ENCODE results near the gene LDLRAD4.

Gene LDLRAD4

DNA sequence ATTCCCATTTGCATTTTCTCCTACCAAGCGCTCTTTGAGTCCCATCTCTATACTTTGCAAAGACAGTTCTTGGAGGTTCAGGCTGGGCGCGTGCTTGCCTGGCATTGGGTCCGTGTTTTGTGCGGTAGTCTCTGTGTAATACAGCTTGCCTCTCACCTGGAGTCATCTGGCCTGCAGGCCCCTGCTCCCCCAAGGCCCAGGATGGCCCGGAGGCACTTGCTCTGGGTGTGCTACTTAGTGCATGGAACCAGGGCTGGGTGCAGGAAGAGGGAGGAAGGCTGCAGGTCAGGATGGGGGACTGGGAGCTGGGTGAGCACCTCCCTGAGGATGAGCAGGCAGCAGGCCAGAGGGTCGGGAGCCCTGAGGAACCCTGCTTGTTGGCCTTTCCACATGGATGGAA is 220.9 kb downstream of the LDLRAD4 start:
- no peak for DNase-seq

DNA sequence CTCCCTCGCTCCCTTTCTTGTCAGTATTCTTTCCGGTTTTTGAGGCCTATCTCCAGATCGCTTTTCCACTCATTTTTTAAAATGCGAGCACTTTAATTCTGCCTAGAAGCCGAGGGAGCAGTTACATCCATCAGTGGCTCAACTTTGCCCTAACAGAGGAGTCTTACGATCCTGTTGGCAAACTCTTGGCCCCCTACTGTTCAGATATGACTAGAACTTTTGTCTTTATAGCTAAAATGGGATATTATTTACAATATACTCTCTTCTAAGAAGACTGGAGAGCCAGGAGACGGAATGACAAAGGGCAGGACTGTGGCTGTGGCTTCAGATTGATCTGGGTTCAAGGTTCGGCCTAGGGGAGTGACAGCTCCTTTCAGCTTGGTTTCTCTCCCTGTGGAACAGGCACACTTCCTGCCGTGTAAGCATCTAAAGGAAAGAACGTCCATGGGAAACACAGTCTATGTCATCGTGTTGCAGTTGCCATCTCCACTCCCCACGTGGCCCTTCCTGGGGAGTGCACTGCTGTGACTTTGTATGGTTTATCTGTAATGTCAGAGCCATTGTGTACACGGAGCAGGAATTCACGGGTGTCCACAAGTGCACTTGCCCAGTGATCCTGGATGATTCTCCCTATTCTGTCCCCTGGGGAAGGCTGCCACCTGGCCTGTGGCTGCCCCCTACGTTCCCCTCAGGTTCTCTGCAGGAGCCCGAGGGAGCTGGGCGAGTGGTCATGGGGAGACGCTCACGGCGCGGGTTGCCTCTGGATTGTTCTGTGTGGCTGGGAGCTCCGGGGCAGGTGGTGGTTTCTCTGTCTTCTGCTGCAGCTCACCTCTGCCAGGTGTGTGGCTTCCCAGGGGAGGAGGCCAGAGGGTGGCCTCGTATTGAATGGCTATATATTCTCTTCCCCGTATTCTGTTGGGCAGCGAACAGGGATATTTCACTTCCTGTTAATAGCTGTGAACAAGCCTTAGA is 222.0 kb downstream of the LDLRAD4 start:
- no peak for DNase-seq

DNA sequence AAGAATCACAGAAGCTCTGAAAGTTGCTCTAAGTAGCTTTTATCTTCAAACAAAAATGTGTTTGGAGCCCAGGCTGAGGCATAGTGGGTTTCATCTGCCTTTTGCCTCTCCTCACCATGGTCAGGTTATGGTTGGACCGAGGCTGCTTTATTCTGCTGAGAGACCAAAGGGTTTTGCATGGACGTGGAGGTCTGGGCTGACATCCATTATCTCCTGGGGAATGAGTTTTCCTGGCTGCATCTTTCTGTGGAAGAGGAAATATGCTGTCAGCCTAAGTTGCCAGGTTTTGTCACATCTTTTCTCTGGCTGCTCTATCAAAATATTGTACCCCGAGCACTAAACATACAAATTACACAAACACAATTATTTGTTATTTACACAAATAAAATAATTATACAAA is 223.2 kb downstream of the LDLRAD4 start:
- DNase-seq, result no peak

DNA sequence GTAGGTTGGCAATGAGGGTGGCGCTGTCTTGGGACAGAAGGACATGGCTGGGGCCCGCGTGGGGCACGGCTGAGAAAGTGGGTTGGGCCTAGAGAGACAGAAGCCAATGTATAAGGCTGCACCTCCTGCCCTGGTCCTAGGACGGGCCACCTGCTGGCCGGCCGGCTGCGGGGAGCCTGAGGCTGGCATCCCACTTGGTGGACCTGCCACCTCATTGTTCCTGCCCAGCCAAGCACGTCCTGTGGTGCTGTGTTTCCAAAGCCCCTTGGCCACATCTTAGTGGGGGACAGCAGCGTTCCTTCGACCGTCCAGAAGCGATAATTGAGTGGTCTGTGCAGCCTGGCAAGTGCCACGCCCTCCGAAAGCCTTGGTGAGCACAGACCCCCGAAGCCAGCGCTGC is 223.9 kb downstream of the LDLRAD4 start:
- DNase-seq, result no peak

DNA sequence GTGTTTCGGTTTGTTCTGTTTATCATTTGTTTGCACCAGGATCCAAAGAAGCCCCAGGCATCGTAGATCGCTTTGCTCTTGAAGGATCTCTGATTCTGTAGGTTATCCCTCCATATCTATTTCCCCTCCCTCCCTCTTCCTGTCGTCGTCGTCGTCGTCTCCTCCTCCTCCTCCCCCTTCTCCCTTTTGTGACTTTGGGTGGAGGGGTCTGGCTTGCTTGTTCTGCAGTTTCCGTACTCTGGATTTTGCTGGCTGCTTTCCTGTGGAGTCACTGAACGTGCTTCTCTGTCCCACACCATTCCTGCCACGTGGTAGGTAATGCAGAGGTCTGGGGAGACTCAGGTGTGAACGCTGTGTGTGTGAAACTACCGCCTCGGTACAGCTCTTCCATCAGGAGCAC is 225.0 kb downstream of the LDLRAD4 start:
- no peak for DNase-seq

DNA sequence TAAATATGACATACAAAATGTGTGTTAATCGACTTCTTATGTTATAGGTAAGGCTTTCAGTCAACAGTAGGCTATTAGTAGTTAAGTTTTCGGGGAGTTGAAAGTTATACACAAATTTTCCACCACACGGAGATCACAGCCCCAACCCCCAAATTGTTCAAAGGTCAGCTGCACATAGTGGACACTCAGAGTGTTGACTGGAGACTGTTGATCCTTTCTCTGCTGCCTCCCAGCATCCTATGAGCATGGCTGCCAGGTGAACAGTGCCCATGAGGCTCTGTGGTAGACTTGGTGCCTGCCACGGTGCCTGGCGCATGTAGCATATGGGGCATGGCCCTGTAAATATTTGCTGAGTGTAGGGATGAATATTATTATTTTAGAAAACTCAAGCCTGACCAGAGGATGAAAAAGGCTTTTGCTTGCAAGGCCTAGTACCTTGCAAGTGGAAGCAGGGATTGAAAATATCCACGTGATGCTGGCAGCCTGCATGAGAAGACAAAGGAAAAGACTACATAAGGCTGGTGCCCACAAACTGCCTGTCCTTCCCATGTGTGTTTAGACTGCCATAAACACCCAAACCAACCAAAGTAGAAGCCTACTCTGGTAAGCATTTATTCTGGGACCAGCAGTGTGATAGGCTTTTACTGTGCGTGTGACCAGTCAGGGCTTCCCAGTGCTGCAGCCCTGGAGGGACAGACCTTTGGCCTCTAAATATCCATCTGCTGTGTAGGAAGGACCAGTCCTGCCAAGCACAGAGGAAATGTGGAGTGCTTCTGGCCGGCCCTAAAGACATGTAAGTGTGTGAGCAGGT is 226.1 kb downstream of the LDLRAD4 start:
- DNase-seq, result no peak

DNA sequence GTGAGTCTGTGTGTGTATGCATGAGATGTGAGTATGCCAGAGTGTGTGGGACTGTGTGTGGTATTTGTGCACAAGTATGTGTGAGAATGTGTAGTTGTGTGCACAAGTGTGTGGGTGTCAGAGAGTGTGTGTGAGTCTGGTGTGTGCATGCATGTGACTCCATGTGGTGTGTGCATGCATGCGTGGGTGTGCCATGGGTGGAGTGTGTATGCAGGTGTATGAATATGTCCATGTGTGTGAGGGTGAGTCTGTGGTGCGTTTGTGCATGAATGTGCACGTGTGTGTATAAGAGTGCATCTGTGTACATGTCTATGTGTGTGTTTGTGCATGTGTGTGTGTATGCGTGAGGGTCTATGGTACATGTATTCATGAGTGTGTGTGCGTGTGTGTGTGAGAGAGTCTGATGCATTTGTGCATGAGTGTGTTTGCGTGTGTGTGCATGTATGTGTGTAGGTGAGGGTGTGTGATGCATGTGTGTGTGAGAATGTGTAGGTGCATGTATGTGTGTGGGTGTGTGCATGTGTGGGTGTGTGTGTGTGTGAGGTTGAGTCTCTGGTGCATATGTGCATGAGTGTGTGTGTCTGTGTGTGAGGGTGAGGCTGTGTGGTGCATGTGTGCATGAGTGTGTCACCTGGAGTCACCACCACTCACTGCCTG is 226.8 kb downstream of the LDLRAD4 start:
- no peak for DNase-seq

DNA sequence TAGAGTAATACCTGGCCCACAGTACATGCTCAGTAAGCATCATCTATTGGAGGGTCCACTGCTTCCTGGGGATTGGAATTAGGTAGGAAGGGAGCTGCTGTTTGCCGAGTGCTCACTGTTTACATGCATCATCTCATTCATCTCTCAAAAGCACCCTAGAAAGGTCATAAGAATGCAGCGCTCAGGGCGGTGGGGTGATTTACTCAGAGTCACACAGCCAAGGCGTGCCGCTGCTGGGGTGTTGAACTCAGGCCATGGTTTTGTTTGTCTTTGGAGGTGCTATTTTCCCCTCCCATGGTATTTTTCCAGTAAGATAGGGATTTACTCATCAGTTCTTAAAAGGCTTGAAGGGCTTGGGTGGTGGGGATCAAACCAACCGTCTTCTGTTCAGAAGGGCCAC is 227.5 kb downstream of the LDLRAD4 start:
- no peak for DNase-seq

DNA sequence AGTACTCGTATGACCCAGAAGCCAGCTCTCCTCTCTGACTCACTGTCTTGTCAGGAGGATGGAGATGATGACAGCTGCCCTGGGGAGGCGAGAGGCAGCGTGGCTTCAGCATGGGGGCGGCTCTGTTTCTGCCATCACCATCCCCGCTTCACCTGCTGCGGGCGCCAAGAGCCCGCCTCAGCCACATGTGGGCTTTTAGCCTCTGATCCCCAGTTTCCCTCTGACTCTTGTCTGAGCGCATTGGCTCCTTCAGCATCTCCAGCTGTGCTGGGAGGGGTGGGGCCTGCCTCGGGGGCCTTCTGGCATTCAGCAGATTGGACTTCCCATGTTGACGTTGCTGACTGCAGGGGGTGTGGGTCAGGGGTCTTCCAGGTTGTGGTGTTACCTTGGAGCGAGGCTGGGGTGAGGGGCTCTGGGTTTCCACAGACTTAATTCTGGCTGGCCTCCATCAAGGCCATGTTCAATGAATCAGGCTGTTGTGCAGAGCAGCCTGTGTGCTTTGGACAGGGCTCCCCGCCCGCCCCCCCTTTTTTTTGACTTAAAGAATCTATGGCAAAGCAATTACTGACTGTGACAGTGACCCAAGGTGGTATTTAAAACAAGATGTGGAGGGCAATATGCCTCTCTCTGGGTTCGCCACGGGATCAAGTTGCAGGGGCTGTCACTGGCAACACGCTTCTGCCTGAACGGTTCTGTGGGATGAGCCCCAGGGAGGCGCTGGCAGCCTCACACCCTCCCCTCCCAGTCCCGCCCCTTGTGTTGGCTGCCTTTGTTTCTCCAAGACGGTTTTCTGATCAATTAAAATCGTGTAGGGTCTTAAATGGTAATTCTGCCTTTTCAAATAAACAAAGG is 228.3 kb downstream of the LDLRAD4 start:
- DNase-seq, result no peak

DNA sequence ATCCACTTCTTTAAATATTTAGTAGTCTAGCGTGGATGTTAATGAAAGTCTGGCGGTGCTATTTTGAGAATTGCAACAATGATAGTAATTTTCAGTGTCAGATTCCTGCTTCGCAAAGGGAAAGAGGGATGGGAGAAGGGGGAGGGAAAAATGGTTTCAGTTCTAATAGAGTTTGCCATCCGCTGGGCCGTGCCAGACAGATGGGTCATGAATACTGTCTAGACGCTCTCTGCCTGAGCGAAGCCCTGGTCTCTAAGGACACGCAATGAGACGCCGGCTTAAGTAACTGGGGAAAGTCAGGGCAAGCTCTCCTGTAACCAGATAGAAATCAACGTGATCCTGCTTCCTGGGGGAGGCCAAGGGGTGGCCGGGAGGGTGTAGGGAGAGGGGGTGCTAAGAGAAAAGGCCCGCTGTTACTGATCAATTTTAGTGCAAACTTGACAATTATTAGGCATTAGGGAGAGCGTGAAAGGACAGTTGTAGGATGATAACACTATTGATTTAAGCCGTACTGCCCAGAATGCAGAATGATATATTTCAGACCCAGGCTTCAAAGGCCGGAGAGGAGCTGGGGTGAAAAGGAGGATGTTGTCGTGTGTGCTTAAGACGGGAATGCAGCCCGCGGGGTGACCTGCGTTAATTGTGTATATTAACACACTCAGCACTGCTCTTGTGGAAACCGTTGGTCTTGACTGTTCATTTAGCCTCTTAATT is 229.2 kb downstream of the LDLRAD4 start:
- DNase-seq, result no peak

DNA sequence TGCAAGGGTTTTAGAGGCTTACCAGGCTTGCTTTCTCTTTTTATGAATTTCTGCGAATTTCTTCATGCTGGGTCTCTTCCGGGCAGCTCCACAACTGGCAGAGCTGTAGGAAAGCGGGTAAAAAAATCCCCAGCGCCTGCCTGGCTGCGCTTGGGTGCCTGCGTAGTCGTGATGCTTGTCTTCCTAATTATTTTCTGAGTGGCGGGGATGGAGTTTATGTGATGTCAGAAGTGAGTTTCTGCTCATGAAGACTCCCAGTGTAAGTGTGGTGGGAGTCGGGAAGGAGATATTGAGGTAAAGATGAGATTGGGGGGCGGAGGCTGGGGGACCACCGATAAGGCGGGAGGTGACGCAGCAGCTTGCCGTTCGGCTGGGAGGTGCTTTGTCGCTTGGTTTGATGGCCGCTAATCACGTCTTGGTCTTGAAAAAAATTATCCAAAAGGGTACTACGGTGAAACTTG is 229.8 kb downstream of the LDLRAD4 start:
- DNase-seq, result no peak

DNA sequence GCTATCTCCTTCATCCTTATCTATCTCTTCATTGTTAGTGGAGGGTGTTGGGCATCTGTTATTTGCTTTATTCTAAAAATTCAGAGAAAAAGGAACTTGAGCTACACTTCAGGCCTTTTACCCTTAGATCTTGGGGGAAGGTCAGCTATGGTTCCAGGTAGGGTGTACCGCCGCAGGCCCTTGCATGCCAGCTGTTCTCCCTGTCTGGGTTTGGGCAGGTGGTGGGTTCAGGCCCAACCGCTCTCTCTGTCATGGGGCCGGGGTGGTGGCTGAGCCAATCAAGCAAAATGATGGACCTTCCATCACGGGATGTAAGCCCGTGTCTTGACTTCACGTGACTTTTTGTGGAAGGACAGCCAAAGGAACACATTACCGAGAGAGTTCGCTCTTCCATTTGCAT is 231.1 kb downstream of the LDLRAD4 start:
- no peak for DNase-seq

DNA sequence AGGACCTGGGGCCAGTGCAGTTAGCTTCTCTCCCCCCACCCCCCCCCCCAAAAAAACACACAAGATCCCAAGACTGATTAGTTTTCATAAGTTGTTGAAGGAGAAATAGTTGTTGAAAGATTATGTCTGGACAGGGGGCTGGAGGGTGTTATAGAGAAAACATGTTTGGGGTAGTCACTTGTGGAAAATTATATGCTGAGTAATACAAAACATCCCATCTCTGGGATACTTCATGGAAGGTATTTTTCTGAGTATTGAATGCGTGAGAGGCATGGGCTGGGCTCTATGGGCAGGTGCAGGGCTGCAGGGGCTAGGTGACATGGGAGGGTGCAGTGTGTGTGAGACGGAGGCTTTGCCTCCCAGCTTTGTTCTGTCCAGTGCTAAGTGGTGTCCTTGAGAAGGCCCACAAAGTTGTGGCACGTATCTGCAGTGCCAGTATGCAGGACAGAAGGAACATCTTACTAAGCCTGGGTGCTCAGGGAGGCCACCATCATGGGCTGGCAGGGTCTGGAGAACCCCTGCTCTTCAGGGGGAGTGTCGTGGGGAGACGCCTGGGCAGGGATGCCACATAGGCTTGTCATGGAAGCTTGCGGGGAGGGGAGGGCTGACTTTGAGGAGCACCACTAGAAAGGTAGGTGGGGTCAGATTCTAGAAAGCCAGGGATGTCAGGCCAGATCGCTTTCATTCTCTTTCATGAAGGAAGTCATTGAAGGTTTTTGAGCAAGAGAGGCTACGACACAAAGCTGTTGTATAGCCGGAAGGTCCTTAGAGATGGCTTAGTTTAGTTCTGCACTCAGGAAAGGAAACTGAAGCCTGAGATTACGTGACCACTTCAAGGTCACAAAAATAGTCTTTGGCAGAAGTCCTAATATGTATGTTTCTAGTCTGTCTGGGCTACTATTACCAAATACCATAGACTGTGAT is 232.0 kb downstream of the LDLRAD4 start:
- DNase-seq, result no peak

DNA sequence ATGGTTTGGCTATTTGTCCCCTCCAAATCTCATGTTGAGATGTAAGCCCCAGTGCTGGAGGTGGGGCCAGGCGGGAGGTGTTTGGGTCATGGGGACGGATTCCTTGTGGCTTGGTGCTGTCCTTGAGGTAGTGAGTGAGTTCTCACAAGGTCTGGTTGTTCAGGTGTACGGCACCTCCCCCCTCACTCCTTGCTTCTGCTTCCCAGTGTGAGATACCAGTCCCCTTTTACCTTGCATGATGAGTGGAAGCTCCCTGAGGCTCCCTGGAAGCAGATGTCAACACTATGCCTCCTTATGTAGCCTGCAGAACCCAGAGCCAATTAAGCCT is 232.6 kb downstream of the LDLRAD4 start:
- DNase-seq, result no peak

DNA sequence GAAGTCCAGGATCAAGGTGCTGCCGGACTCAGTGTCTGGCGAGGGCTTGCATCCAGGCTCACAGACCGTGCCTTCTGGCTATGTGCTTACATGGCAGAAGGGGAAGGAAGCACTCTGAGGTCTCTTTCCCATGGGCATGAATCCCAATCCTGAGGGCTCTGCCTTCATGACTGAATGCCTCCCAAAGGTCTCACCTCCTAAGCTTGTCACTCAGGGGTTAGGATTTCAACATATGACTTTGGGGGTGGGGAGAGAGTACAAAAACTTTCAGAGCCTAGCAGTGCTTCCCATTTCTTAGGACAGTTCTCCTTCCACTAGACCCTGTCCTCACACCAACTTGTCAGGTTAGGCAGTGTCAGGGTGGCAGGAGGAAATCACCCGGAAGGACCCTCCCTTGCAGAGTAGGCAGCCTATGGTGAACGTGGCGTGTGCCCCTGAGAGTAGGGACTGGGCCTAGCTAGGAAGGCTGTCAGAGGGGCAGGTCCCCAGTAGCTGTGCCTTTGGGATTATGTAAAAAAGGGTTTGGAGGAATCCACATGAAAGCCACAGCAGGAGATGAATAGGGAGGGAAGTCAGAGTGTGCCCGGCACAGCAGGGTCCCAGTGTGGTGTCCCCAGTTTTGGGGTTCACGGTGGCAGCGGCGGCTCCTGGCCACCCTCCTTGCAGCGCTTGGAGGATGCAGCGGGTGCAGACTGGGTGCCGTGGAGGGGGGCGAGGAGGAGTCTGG is 233.3 kb downstream of the LDLRAD4 start:
- no peak for DNase-seq

DNA sequence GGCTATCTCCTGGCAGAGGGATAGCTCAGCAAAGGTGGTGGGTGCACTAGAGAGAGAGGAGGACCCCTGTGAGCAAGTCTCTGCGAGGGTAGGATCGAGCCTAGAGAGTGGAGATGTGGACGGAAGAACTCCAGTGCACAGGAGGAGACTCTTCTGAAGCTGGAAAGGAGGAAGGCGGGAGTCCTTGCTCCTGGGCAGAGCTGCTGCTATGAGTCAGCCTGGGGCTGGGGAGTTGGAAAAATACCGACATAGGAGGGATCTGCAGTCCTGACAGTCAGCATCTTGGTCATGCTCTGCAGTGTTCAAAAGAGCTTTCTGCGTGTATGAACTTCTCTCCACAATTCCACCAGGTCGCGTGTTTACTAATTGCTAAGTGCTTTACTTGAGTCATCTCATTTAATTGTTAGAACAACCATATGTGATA is 233.8 kb downstream of the LDLRAD4 start:
- DNase-seq, result no peak

DNA sequence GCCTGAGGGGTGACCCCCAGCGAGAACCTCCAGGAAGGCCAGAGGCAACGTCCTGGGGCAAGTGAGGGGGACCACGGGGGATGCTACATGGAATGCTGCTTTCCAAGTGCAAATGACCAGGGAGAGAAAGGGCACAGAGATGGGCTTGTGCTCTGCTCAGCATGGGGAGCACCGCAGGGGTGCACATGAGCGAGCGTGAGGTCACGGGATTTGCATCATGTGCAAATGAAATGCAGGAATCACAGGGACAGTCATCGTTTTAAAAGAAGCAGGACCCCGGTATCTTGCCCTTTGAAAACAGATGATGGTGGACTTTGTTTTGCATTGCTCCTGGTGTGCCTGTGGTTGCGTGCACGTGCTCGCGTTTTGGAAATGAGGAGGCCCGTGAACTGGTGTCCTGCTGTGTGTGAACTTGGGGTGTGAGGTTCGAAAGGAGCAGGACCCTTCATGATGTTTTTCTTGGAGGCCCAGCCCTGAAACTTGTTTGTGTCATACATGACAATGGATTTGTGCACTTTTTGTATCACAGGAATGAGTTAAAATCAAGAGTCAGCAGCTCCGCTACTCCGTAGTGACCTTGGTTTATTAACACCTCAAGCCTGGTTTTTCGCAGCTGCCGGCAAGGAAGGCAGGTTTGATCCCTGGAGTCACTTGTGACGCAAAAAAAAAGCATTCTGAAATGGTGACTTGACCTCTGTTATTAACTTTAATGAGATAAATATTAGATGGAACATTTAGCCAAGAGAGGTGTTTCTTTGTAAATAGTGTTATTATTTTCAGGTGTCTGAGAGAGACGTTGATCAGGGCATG is 234.5 kb downstream of the LDLRAD4 start:
- DNase-seq, result no peak

DNA sequence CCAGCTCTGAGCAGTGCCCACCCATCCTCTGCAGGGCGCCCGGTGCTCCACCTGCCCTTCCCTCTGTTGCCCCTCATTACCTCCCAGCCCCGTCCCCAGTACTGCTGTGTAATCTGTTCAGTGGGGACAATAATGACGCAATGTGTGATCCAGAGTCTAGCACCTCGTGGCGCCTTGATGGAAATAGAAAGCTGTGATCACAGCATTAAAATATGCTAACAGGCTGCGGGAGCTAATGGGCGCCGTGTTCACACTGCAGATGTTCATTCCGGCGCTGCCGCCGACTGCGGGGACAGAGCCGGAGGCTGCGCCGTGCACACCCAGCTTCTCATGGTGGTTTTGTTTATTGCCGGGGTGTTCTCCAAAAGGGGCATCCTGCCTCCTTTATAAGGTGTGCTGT is 235.2 kb downstream of the LDLRAD4 start:
- no peak for DNase-seq
